Neural cell (in vitro differentiated cells): Measurements from ENCODE around the gene TRPM3.

Experiments
- CTCF ChIP-seq: fragments of 450-650 bp; IDR thresholded peaks from 2 replicates; pipeline ENCODE4 v1.5.1; 2014; ENCODE audit warnings: antibody characterized with exemption, mild to moderate bottlenecking, moderate library complexity; ENCODE audit not compliant: poor library complexity, severe bottlenecking
- EP300 ChIP-seq: fragments of 450-650 bp; conservative IDR thresholded peaks from 2 replicates; pipeline ENCODE4 v1.6.1; 2014; ENCODE audit warnings: antibody characterized with exemption, mild to moderate bottlenecking, moderate library complexity; ENCODE audit not compliant: poor library complexity, severe bottlenecking
- EZH2 ChIP-seq: fragments of 200-600, 300-800 bp; shearing (Covaris generic), sonication (generic); IDR thresholded peaks from 2 replicates; pipeline ENCODE4 v1.6.1; 2014; ENCODE audit warnings: antibody characterized with exemption, low read length, borderline replicate concordance, mild to moderate bottlenecking; ENCODE audit not compliant: insufficient read depth, poor library complexity, severe bottlenecking
- MXI1 ChIP-seq: fragments of 450-650 bp; conservative IDR thresholded peaks from 2 replicates; pipeline ENCODE4 v1.6.1; 2014; ENCODE audit warnings: antibody characterized with exemption, mild to moderate bottlenecking; ENCODE audit not compliant: poor library complexity, severe bottlenecking
- POLR2AphosphoS5 ChIP-seq: IDR thresholded peaks from 2 replicates; pipeline ENCODE4 v1.6.1; 2012
- REST ChIP-seq: IDR thresholded peaks from 2 replicates; pipeline ENCODE4 v1.6.1; 2012; ENCODE audit warnings: borderline replicate concordance
- SMC3 ChIP-seq: fragments of 450-650 bp; conservative IDR thresholded peaks from 2 replicates; pipeline ENCODE4 v1.6.1; 2014; ENCODE audit warnings: antibody characterized with exemption, mild to moderate bottlenecking, moderate library complexity; ENCODE audit not compliant: poor library complexity
- TAF1 ChIP-seq: IDR thresholded peaks from 2 replicates; pipeline ENCODE4 v1.6.1; 2012; ENCODE audit warnings: low read depth

GRCh38 chr9:70806875-70807274 is 314.5 kb downstream of the TRPM3 start:
- TF ChIP-seq CTCF = no peak
- TF ChIP-seq SMC3 = no peak
- no peak for TF ChIP-seq POLR2AphosphoS5
- TF ChIP-seq EZH2 = no peak
- no peak for TF ChIP-seq TAF1
- TF ChIP-seq EP300 = no peak
- TF ChIP-seq MXI1 = no peak
- no peak for TF ChIP-seq REST
